Measurements from ENCODE around the gene LRP11.

Gene LRP11

GRCh38 chr6:149769676-149770075 is 94.5 kb downstream of the LRP11 start:
- H4K20me1 ChIP-seq (ENCODE audit: insufficient read depth, low read length, poor library complexity, severe bottlenecking) = peaks cover 10% of the 10 kb centered on the region
- H3K4me2 ChIP-seq (ENCODE audit: low read depth, low read length, poor library complexity, severe bottlenecking) = no peak overlapping the region
- no peak overlapping the region for H3K4me3 ChIP-seq (ENCODE audit: low read length, poor library complexity, severe bottlenecking)
- H3K4me1 ChIP-seq (ENCODE audit: insufficient read depth, low read length, poor library complexity, severe bottlenecking) = no peaks in the 10 kb centered on the region
- TF ChIP-seq CTCF (conservative IDR thresholded peaks at IDR 0.05; ENCODE audit: low read length) (no peak), EZH2phosphoT487 (IDR thresholded peaks at IDR 0.05; ENCODE audit: borderline replicate concordance) (no peak)
- H3K9me3 ChIP-seq (ENCODE audit: insufficient read depth, low read depth, low read length) = peaks cover 9% of the 10 kb centered on the region
- H3K9ac ChIP-seq (ENCODE audit: low read depth, low read length, poor library complexity, severe bottlenecking) = no peak overlapping the region
- peaks cover 53% of the 10 kb centered on the region for H3K36me3 ChIP-seq (ENCODE audit: insufficient read depth, low read length)
- H3F3A ChIP-seq (ENCODE audit: low read depth) = no peaks in the 10 kb centered on the region
- H3K9me2 ChIP-seq (replicated peaks; ENCODE audit: low read depth, low read length) = no peaks in the 10 kb centered on the region
- H3K79me2 ChIP-seq (ENCODE audit: insufficient read depth, low read length) = peaks cover 50% of the 10 kb centered on the region
- H2AFZ ChIP-seq (ENCODE audit: low read length) = no peak overlapping the region
- no peaks in the 10 kb centered on the region for H3K27me3 ChIP-seq (ENCODE audit: insufficient read depth, low read length, poor library complexity, severe bottlenecking)
